GM19397 (cell line): ENCODE measurements around the gene TMEM123.

Experiments used
- ATAC-seq: cut with Tn5 transposase; IDR thresholded peaks from one replicate; pipeline ENCODE4 v1.9.1; 2021; ENCODE audit warnings: mild to moderate bottlenecking, moderate library complexity; ENCODE audit not compliant: unreplicated experiment

TMEM123 gene, protein sequence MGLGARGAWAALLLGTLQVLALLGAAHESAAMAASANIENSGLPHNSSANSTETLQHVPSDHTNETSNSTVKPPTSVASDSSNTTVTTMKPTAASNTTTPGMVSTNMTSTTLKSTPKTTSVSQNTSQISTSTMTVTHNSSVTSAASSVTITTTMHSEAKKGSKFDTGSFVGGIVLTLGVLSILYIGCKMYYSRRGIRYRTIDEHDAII

GRCh38 chr11:102452461-102453301 lies at the start of gene TMEM123:
Gene TMEM123, minus strand, starts transcription at chr11:102452765. Its CDS starts 142 bp downstream, at chr11:102452623.
- peak; percentile 70 for ATAC-seq

DNA sequence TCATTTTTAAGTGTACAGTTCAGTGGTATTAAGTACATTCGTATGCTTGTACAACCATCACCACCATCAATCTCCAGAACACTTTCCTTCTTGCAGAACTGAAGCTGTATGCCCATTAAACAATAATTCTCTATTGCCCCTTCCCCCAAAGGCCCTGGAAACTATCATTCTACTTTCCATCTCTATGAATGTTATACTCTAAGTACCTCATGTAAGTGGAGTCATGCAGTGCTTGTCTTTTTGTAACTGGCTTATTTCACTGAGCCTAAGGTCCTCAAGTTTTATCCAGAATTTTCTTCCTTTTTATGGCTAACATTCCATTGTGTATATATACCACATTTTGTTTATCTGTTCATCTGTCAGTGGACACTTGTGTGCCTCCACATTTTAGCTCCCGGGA lies 48.3 kb upstream of the TMEM123 start:
- no peak for ATAC-seq

DNA sequence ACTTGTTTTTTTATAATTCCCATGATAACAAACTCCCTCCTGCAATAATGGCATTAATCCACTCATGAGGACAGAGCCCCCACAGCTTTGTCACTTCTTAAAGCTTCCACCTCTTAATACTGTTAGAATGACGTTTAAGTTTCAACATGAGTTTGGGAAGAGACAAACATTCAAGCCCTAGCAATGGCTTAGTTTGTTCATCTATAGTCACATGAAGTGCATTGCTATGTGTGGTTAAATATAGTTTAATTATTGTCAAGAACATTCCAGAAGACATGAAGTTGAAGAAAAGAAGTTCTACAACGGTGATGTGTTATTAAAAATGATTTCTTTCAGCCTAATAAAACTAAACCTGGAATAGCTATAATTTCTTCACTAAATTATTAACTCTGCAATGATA lies 47.4 kb upstream of the TMEM123 start:
- ATAC-seq: no peak

DNA sequence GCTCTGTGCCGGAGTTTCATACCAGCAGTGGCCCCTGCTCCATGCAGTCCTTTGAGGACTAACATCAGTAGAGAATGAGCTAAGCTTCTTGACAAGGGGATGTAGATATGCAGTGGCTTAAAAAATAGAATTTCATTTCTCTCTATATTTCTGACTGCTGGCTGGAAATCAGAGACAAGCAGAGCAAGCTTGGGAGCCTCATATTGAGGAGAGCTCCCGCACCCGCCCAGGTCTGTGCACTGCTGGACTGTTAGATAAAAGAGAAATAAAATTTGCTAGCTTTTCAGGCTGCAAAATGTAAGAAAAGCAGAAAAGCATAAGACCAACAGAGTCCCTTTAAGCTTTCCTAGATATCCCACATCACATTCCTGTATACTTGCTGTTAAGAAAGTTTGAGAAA lies 46.6 kb upstream of the TMEM123 start:
- ATAC-seq: no peak

DNA sequence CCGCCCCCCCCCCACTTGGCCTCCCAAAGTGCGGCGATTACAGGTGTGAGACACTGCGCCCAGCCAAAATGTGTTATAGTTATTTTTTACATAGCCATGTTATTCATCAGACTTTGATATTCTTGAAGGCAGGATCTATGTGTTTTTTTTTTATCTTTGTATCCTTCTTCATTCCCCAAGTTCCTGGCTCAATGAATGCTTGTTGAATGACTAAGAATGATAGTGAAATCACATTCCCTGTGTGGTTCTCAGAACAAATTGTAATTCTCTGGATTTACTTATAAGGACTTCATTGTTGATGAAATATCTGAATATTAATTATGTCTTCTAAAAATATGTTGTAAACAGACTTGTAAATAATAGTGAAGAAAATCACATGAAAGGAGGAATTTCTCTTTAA lies 44.5 kb upstream of the TMEM123 start:
- no peak for ATAC-seq

- peak; percentile 63 for ATAC-seq
Observed at GRCh38 chr11:102495161-102496042, 42.8 kb upstream of the TMEM123 start.

GRCh38 chr11:102494216-102494615 lies 41.7 kb upstream of the TMEM123 start:
- no peak for ATAC-seq

GRCh38 chr11:102493524-102493923 lies 41.0 kb upstream of the TMEM123 start:
- ATAC-seq: no peak

GRCh38 chr11:102491969-102492368 lies 39.4 kb upstream of the TMEM123 start:
- ATAC-seq: no peak

DNA sequence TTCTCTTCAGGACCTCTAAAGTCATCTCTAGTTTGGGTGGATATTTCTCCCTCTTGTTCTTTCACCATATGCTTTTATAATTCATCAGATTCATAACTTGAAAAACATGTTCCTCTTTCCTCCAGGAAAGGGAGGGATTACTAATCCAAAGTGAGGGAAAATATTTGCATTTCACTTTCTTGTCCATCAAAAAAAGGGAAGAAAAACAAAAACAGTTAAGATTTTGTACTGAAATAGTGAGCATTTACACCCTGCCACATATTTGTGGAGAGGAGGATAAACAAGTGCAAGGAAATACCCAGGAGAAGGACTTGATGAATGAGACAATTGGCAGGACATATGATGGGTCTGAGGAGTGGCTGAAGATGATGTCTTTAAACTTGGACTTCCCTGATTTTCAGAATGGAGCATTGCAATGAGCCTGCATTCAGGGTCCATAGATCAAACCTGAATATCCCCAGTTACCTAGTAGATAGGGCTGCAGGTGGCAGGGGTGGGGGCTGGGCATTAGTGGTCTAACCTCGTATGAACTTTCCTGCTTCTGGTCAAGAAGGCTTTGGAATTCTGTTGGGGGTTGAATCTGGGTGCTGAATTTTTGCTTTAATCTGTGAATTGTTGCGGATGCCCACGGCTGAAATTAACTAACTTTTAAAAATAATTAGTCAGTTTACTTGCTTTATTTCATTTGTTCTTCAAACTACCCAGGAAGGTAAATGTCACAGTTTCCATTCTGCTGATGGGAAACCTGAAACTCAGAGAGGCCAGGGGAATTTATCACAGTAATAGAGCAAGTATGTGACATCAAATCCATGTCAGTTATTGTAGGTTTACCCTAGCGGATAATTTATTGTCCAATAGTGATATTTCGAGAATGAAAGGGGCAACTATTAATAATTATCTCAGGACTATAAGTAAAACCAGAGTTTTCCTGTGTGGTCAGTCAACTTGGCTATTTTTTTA lies 36.9 kb upstream of the TMEM123 start:
- ATAC-seq: no peak

GRCh38 chr11:102488208-102488607 lies 35.6 kb upstream of the TMEM123 start:
- ATAC-seq: peak; percentile 67

GRCh38 chr11:102487214-102487613 lies 34.6 kb upstream of the TMEM123 start:
- no peak for ATAC-seq

DNA sequence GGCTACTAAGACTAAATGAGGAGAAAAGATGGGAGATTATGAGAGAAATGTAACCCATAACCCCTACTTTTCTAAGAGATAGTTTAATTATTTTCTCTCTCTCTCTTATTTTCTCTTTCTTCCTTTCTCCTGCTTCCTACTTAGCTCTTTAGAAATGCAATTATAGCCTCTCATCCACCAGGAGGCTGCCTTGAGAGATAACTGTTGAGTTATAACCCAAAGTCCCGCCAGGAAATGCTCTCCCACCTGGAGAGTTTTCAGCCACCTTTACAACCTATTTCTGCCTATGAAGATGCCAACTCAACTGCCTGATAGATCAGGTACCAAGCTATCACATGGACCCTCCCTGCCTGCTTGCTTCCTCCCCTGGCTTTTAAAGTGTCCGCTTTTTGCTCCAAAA lies 34.0 kb upstream of the TMEM123 start:
- no peak for ATAC-seq

- ATAC-seq: no peak
Observed at GRCh38 chr11:102485095-102485722, 32.6 kb upstream of the TMEM123 start.

DNA sequence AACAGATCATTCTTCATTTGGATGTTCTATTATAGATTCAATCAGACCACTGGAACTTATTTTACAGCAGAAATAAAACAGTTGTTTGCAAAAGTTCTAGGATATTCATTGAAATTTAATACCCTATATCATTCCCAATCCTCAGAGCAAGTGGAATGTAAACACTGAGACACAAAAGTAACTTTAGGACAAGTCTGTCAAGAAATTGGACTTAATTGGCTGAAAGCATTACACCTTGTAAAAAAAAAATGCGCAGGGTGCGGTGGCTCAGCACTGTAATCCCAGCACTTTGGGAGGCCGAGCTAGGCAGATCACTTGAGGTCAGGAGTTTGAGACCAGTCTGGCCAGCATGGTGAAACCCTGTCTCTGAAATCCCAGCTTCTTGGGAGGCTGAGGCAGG lies 29.9 kb upstream of the TMEM123 start:
- ATAC-seq: no peak

DNA sequence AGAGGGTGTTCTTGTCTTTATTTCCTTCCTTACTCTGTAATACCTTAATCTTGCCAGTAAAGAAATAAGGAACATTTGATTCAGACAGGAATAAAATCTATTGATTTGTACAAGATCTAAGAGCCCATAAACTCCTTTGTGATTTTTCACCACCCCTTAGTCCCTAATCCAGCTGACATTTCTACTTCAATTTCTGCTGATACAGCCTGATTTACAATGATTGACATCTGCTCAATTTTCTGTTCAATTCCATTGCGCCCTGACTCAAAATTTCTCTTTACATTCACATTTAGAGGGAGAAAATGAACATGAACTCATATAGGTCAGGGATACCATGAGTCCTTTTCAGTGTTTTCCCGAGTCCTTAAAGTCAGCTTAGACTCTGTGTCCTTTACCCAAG lies 27.2 kb upstream of the TMEM123 start:
- no peak for ATAC-seq

- ATAC-seq: no peak
Observed at GRCh38 chr11:102478673-102479299, 26.2 kb upstream of the TMEM123 start.

DNA sequence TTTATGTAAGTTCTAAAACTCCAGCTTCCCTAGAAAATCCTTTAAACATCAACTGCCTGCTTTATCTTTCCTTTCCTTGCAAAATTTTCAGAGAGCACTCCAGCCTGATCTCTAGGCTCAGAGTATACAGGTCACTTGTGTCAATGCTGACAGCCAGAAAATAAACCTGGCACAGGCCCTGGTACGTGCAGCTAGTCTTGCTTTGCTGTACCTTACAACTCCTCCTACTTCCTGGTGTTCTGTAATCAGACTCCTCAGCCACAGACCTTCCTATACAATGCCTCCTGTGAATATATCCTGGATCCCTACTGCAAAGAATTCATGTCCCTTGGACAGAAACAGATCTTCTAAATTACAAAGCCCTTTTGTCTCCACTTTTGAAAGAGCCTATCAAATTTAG lies 24.2 kb upstream of the TMEM123 start:
- ATAC-seq: no peak

GRCh38 chr11:102476069-102476468 lies 23.5 kb upstream of the TMEM123 start:
- no peak for ATAC-seq
